Thymus (tissue), 11 donors: Measurements from ENCODE around the gene SPOCD1. TPM values are rescaled to one million over a fixed set of nuclear protein-coding genes. Genes with fewer than 3 reads are reported as not detected.

ENCODE experiments used
- DNase-seq, 9 donors: peaks; one replicate each; pipeline ENCODE4 v3.0.0-alpha.2; 2013; ENCODE audit warnings: low spot score in 9 of 9, low read depth in 6 of 9, missing footprints in 1 of 9
- H3K27ac ChIP-seq, 2 donors: one replicate each; pipeline ENCODE4 v1.5.1; 2013; ENCODE audit warnings: control low read depth in 1 of 2, low read depth in 1 of 2, low read length in 1 of 2, mild to moderate bottlenecking in 1 of 2, moderate library complexity in 1 of 2
- H3K27me3 ChIP-seq, 2 donors: one replicate each; pipeline ENCODE4 v1.5.1; 2013; ENCODE audit warnings: low read length in 1 of 2; ENCODE audit not compliant: control insufficient read depth in 2 of 2, insufficient read depth in 1 of 2
- H3K36me3 ChIP-seq, 2 donors: one replicate each; pipeline ENCODE4 v1.5.1; 2013; ENCODE audit warnings: low read length in 1 of 2, mild to moderate bottlenecking in 1 of 2, moderate library complexity in 1 of 2; ENCODE audit not compliant: control insufficient read depth in 2 of 2, insufficient read depth in 2 of 2
- H3K4me1 ChIP-seq, 2 donors: one replicate each; pipeline ENCODE4 v1.5.1; 2013; ENCODE audit warnings: low read length in 2 of 2; ENCODE audit not compliant: control insufficient read depth in 2 of 2, insufficient read depth in 2 of 2
- H3K4me3 ChIP-seq, 2 donors: one replicate each; pipeline ENCODE4 v1.5.1; 2013; ENCODE audit warnings: low read length in 2 of 2, control low read depth in 1 of 2, mild to moderate bottlenecking in 1 of 2
- H3K9me3 ChIP-seq, 2 donors: one replicate each; pipeline ENCODE4 v1.5.1; 2013; ENCODE audit warnings: low read length in 1 of 2, mild to moderate bottlenecking in 1 of 2; ENCODE audit not compliant: control insufficient read depth in 2 of 2, insufficient read depth in 1 of 2
- WGBS: extraction: QIAGEN DNeasy Blood & Tissue Kit; methylation state at CpG from one replicate; pipeline ENCODE4 v1.1.7; 2013; 5-methylcytosine and 5-hydroxymethylcytosine counted together
- polyA plus RNA-seq: library from polyadenylated mRNA; stranded (reverse); fragments of 200-250 nt; gene quantifications from one replicate; pipeline ENCODE4 v1.2.3, GENCODE V29; 2013
- total RNA-seq: library from RNA; stranded (reverse); fragments of 120-200 nt; gene quantifications from one replicate; pipeline ENCODE4 v1.2.4, GENCODE V29; 2013
- donor health status: healthy.

Gene SPOCD1
- total and polyA plus RNA-seq, 2 donors: 0.41 to 2.5 TPM

GRCh38 chr1:31768407-31768907 lies 47.4 kb downstream of the SPOCD1 start:
- Histone ChIP-seq H3K4me1 (peaks cover 30 to 77% of the 10 kb centered on the region in 2 donors), H3K4me3 (no peak overlapping the region), H3K9me3 (no peaks in the 10 kb centered on the region), H3K27me3 (peaks cover 0 to 33% of the 10 kb centered on the region in 2 donors), H3K27ac (no peak overlapping the region), H3K36me3 (no peaks in the 10 kb centered on the region)
- DNase-seq: no peak
- 98% methylated on average over 2 of the region's 2 CpGs for WGBS

GRCh38 chr1:31767225-31767624 lies 48.6 kb downstream of the SPOCD1 start:
- no peaks in the 10 kb centered on the region for H3K36me3 ChIP-seq
- peaks cover 20 to 78% of the 10 kb centered on the region in 2 donors for H3K4me1 ChIP-seq
- peaks cover 0 to 33% of the 10 kb centered on the region in 2 donors for H3K27me3 ChIP-seq
- H3K9me3 ChIP-seq: peaks cover 0 to 5% of the 10 kb centered on the region in 2 donors
- no peak overlapping the region for H3K27ac ChIP-seq
- WGBS: 96% methylated on average over 7 of the region's 7 CpGs
- H3K4me3 ChIP-seq: no peak overlapping the region
- DNase-seq: no peak

- 86% methylated on average over 6 of the region's 6 CpGs for WGBS
- peaks cover 0 to 9% of the 10 kb centered on the region in 2 donors for H3K9me3 ChIP-seq
- H3K4me3 ChIP-seq: no peak overlapping the region
- no peaks in the 10 kb centered on the region for H3K36me3 ChIP-seq
- H3K27me3 ChIP-seq: peaks cover 0 to 35% of the 10 kb centered on the region in 2 donors
- no peak for DNase-seq
- H3K27ac ChIP-seq: no peak overlapping the region
- H3K4me1 ChIP-seq: peaks cover 25 to 74% of the 10 kb centered on the region in 2 donors
Measured at GRCh38 chr1:31765516-31765915, 50.3 kb downstream of the SPOCD1 start.

- Histone ChIP-seq H3K27ac (no peak overlapping the region), H3K4me1 (peaks cover 25 to 73% of the 10 kb centered on the region in 2 donors), H3K36me3 (no peaks in the 10 kb centered on the region), H3K27me3 (peaks cover 0 to 38% of the 10 kb centered on the region in 2 donors), H3K9me3 (peaks cover 0 to 9% of the 10 kb centered on the region in 2 donors), H3K4me3 (no peak overlapping the region)
- WGBS: 41% methylated on average over 5 of the region's 5 CpGs
- DNase-seq: peak in 3 of 9 donors; percentile 45 to 71 (median 53)
Measured at GRCh38 chr1:31765041-31765467, 50.8 kb downstream of the SPOCD1 start.

GRCh38 chr1:31764312-31765040 lies 51.3 kb downstream of the SPOCD1 start, which contains the start of gene ADGRB2:
TSS of gene ADGRB2 (minus strand) at chr1:31764340. CDS start at chr1:31757221, 7,119 bp downstream.
- H3K27me3 ChIP-seq: peaks cover 0 to 42% of the 10 kb centered on the region in 2 donors
- H3K9me3 ChIP-seq: peaks cover 0 to 9% of the 10 kb centered on the region in 2 donors
- WGBS: 5% methylated on average over 59 of the region's 59 CpGs
- peaks cover 23 to 73% of the 10 kb centered on the region in 2 donors for H3K4me1 ChIP-seq
- H3K27ac ChIP-seq: no peak within 1 kb of the TSS
- peak within 1 kb of the TSS; percentile 57 to 75 for H3K4me3 ChIP-seq
- DNase-seq: peak in 2 of 9 donors; percentile 46 to 65
- H3K36me3 ChIP-seq: no peaks in the 10 kb centered on the region

GRCh38 chr1:31763671-31764311 lies 52.0 kb downstream of the SPOCD1 start:
- H3K9me3 ChIP-seq: peaks cover 0 to 9% of the 10 kb centered on the region in 2 donors
- peak overlapping the region; percentile 57 to 75 for H3K4me3 ChIP-seq
- H3K27me3 ChIP-seq: peaks cover 0 to 42% of the 10 kb centered on the region in 2 donors

GRCh38 chr1:31762726-31763670 lies 52.8 kb downstream of the SPOCD1 start:
- peaks cover 0 to 42% of the 10 kb centered on the region in 2 donors for H3K27me3 ChIP-seq
- peak in 5 of 9 donors; percentile 59 to 81 (median 74) for DNase-seq
- peaks cover 0 to 9% of the 10 kb centered on the region in 2 donors for H3K9me3 ChIP-seq
- WGBS: 1% methylated on average over 60 of the region's 60 CpGs
- peaks cover 18 to 63% of the 10 kb centered on the region in 2 donors for H3K4me1 ChIP-seq
- peak overlapping the region; percentile 57 to 75 for H3K4me3 ChIP-seq
- H3K36me3 ChIP-seq: peaks cover 0 to 2% of the 10 kb centered on the region in 2 donors
- H3K27ac ChIP-seq: no peak overlapping the region

More at GRCh38 chr1:31763671-31764311, 52.0 kb downstream of the SPOCD1 start:
- WGBS: under 1% methylated on average over 93 of the region's 93 CpGs
- peaks cover 18 to 66% of the 10 kb centered on the region in 2 donors for H3K4me1 ChIP-seq
- H3K36me3 ChIP-seq: no peaks in the 10 kb centered on the region
- DNase-seq: peak in 1 of 9 donors; percentile 37
- no peak overlapping the region for H3K27ac ChIP-seq

GRCh38 chr1:31762323-31762722 lies 53.5 kb downstream of the SPOCD1 start:
- 30% methylated on average over 7 of the region's 7 CpGs for WGBS
- DNase-seq: no peak
- H3K27ac ChIP-seq: no peak overlapping the region
- peaks cover 0 to 9% of the 10 kb centered on the region in 2 donors for H3K9me3 ChIP-seq
- H3K4me1 ChIP-seq: peaks cover 18 to 63% of the 10 kb centered on the region in 2 donors
- H3K36me3 ChIP-seq: peaks cover 0 to 5% of the 10 kb centered on the region in 2 donors
- H3K27me3 ChIP-seq: peaks cover 0 to 42% of the 10 kb centered on the region in 2 donors
- peak overlapping the region in 1 of 2 donors; percentile 75 for H3K4me3 ChIP-seq
